GM18861 (cell line): Measurements from ENCODE around the gene NTMT2.
"Not testable (repeated sequence)": the region's sequence is repeated elsewhere in the genome, so short reads cannot be mapped to it uniquely, and the experiment has no call there.

ENCODE experiments used
- ATAC-seq: cut with Tn5 transposase; IDR thresholded peaks from one replicate; pipeline ENCODE4 v1.9.1; 2021; ENCODE audit not compliant: unreplicated experiment

Gene NTMT2

DNA sequence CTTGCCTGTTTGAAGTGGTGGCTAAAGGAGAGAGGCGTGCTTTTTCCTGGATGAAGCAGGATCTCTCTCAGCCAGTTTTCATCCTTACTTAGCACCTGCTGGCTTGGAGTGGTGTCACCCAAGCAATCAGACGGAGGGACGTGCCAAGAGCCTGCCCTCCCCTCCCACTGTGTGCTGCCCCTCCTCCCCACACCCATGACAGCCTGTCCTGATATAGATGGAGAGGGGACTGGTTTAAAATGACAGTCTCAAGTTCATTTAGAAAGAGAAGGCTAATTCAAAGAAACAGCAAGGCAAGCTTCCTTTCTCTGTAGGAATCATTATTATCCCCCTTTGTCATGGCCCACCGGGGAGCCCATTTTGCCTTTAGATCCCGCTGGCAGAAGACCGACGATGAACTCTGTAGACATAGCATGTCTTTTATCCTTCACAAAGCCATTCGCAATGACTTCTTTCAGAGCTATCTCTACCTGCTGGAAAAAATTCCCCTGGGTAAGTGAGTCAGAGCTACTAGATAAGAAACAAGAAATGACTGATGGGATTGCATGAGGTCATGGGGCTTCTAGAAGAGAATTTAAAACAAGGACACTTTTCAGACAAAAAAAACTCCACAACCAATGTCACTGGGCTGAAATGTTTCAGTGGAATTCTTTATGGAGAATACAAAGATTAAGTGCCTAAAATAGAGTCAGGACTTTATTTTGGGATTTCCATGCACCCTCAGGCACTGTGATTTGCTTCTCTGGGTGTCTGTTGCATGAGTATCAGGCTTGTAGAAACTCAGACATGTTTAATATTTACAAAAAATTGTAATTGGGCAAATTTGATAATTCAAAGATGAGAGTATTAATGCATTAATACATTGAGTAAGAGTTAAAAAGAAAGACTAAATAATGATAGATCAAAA is at the start of gene NTMT2:
NTMT2 (plus strand) TSS at position 190 of the 907 bp plus-strand sequence; CDS start at position 339, 149 bp downstream.
- no peak for ATAC-seq

DNA sequence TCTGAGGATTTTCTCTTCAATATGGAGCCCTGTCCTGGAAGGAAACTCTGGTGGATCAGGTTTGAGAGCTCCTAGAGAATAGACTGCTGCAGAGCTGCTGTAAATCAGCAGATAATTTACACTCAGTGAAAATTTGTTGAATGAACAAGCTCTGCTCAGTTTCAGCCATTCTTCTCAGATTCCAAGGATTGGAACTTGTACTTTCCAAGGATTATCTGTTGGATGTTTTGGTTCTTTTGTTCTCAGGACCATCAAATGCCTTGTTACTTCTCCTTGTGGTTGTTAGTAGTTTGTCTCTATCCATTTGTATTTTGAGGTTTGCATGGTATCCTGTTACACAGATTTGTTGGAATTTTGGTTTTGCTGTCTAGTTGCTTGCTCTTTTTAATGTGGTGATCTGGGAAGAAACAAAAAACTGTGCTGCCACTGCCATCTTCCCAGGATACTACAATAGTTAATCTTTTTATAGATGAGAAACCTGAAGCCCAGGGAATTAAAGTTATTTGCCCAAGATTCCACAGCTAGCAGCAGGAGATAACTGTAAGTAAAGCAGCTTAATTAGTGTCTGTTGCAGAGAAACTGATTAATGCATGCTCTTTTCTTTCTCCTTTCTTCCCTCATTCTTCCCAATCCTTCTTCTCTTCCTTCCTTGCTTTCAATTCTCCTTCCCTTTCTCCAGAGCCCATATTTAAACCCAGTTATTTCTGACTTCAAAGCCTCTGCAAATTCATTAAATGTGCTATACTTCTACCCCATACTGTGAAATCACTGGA is 49.6 kb upstream of the NTMT2 start:
- ATAC-seq = no peak

DNA sequence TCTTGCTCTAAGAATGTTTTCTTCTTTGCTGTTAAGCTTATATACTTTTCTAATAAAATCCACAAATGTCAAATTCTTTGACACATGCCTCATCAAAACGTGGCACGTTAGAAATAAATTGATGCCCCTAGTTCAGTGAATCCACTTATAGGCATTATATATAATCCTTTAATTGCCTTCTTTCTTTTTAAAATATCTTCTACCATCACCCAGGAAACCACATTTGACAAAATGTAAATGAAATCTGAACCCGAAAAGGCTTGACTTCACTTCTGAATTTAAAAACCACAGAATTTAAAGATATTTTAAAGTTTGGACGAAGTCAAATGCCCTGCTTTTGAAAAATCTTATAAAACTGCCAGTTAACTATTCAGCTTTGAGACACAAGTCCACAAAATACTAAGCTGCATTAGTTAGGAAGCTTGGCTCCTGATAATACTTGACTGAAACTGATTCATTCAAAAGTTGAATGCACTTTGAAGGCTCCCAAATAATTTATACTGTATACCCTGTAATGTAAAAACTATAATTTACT is 48.9 kb upstream of the NTMT2 start:
- ATAC-seq = no peak

DNA sequence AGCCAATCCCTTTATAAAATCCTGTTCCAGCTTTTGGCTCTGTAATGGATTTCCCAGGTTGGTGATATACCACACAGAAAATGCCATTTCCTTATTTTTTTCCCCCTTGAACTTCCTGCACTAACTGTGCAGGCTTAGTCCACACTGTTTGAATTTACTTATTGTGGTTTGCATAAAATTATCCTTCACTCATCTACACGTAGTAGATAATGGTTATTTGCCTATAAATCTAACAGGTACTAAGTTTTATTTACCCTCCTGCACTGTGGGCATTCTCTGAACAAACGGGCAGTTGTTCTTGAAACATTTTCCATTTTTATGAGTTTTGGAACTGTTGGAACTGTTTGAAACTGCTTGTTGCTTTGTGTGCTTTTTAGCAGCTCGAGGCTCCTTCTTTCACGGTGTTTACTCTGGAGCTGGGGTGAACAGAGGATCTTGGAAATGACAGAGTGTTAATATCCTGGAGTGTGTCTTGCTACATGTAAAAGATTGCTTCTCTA is 48.3 kb upstream of the NTMT2 start:
- ATAC-seq = no peak

DNA sequence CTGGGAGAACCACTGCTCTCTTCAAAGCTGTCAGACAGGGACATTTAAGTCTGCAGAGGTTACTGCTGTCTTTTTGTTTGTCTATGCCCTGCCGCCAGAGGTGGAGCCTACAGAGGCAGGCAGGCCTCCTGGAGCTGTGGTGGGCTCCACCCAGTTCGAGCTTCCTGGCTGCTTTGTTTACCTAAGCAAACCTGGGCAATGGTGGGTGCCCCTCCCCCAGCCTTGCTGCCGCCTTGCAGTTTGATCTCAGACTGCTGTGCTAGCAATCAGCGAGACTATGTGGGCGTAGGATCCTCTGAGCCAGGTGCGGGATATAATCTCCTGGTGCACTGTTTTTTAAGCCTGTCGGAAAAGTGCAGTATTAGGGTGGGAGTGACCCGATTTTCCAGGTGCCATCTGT is 32.6 kb upstream of the NTMT2 start:
- not testable (repeated sequence) for ATAC-seq

DNA sequence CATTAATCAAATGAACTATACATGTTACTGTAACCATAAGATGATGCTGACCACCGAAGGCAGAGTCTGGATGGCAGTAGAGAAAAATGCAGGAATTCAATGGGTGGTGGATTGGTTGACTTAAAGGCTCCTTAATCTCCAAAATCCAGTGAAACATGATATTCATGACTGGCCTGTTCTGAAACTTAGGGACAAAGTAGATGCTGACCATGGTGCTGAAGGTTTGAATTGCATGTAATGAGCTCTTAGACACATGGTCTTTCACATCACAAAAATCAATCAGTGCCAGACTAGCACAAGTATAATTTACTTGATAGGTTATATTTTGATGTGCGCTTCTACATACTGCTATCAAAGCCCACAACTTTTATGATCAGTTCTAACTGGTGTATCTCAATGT is 30.9 kb upstream of the NTMT2 start:
- no peak for ATAC-seq

DNA sequence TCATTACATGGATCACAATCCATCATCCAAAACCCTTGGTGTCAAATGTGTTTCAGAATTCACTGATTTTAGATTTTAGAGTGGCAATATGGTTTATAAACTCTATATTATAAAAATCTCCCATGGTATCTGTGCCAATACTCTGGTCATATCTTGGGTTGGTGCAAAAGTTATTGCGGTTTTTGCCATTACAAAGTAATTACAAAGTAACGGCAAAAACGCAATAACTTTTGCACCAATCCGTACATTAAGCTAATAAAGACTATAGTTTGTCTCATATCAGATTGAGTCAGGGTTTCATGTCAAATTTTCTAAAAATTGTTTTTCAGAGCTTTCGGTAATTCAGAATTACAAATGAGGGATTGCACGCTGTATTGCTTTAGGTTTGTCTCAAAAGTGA is 23.4 kb upstream of the NTMT2 start:
- ATAC-seq = no peak

DNA sequence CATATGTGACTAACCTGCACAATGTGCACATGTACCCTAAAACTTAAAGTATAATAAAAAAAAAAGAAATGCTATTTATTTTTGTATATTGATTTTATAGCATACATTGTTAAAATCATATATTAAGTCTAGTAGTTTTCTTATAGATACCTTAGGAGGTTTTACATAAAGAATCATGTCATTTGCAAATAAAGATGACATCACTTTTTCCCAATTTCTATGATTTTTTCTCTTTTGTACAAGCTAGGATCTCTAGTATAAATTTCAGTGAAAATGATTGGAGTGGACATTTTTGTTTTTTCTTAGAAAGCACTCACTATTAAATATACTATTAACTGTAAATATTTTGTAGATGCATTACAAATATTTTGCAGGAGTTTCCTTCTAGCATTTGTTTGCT is 20.5 kb upstream of the NTMT2 start:
- no peak for ATAC-seq

DNA sequence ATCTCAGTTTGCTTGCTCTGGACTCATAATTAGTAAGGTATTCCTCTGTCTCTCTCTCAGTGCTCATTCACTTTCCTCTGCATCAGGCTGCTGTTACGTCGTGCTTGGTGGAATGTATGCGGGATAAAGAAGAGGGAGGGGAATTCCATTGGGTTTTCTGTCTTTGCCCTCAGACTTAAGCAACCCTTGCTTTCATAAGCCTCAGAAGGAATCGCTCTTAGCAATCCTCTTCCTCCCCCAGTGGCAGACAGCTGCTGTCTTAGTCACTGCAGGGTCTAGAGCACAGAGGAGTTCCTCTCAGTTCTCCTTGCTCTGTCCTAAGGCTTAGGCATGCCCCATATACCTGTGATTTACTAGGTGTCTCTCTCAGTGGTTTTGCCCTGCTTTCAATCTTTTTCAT is 19.1 kb upstream of the NTMT2 start:
- ATAC-seq = peak; percentile 91

DNA sequence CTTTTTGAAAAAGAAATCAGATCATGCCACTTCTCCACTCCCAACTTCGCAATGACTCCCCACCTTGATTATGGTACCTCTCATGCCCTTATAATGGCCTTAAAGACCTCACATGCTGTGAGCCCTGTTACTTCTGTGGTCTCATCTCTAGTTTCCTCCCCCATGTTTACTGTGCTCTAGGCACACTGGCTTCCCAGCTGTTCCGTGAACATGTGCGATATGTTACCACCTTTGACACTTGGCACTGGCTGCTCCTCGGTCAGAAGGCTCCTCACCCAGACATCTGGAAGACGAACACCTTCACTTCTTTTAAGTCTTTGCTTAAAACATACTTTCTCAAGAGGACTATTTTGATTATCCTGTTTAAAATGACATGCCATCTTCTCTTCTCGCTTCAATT is 14.3 kb upstream of the NTMT2 start:
- ATAC-seq = no peak

DNA sequence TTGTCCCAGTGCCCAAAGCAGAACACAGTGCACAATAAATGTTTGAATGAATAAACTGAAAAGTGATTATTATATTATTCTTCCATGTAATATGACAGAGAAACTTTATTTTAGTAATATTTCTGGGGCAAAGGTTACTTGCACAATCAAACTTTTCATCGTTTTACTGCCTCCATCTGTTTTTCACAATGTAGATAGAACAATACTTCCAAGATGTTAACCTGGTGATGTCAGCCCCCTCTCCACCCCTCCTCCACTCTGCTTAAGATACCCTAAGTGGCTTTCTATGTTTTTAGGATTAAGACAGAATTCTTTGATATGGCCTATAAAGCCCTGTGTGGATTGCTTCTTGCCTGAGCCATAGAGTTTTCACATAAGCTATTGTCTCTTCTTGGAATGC is 13.8 kb upstream of the NTMT2 start:
- ATAC-seq = no peak

DNA sequence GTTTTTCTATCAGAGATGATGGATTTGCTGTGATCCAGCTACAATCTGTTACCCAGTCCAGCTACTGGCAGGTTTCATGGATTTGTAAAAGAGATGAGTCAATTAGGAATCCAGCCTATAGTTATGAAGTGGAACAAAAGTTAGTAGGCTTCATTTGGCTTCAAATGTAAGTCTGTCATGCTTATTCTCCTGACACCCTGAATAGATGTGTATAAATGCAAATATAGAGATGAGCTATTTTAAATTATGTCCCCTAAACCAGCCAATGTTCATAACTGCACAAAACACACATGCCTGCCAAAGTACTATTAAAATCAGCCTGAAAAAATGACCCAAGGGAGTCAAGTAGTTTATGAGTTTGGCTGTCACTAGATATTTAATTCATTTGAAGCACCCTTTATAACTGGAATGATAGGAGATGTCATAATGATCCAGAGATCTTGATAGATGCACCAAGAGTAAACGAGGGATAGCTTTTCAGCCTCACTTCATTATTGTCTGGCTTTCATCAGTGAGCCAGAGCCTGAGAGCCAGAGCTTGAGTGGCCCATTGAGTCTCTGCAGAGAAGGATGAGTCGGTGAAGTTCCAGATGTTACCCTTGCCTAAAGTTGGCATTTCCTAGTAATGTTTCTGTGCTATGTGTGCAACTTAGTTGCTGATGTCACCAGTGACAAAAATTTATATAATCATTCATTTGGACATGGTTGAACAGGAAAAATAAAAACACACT is 11.8 kb upstream of the NTMT2 start:
- no peak for ATAC-seq

DNA sequence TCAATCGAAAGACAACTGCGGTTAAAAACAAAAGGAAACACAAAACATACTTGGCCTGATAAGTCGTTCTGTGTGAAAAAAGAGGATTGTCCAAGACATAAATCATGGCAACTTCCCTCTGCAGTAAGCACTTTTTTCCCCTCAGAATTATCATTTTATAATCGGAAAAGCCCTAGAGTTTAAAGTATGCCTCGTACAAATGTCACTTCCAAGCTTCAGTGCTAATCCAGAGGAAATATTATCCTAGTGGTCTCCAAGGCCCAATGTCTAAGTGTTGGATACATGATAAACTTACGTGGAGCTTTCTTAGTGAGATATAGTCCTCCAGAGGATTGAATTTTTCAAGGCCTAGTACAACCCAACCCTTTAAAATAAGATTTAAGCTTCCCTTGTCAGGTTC is 11.2 kb upstream of the NTMT2 start:
- ATAC-seq = no peak

DNA sequence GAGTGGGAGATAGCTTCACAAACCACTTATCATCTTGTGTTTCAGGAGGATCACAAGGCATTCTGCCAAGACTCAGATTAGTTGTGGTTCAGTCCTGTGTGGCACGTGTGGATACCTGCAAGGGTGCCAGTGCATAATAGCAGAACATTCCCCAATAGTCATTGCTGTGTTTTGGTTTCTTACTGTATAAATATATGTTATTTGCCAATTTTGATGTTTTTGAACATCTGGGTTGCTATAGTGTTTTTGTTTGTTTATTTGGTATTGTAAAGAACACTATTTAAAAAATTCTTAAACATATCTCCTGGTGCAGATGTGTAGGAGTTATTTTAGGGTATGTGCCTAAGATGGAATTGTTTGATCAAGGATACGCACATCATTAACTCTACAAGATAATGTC is 5.4 kb upstream of the NTMT2 start:
- ATAC-seq = no peak

DNA sequence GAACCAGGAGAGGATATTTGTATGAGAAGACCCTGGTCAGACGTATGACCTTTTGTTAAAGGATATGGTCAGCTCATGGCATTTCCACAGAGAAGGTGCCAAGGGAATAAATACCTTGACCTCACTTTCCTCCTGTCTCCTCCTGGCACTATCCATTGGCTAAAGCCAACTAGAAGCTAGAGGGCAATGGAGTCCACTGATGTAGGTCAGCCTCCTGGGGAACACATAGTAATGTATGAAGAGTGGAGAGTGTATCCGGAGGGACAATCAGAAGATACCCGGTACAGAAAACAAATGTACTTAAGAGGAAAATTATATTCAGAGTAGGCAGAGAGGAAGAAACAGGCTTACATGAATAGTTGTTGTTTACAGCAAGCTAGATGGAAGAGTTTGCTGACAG is 698 bp upstream of the NTMT2 start:
- no peak for ATAC-seq

DNA sequence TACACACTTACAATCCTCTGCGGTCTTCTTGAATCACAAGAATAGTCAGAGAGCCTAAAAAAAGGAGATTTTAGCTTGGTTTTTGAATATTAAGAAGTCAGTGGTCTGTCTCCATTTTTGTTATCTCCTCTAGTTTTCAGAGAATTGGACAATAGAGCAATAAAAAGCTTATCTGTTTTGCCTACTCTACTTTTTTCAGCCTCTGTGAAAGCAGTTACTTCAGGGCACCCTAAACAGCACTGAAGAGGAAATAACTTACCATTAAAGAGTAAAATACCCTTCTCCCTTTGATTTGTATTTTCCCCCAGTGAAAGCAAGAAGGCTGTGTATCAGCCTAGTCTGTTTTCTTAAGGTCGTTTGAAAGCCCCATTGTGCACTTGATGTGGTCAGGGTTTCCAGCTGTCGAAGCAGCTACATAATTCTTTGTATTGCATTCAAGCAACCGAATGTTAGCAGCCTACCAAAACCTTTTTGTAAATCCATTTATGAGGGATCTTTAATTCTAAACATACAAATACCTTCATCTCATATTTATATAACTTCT is 1.0 kb downstream of the NTMT2 start:
- ATAC-seq = no peak

DNA sequence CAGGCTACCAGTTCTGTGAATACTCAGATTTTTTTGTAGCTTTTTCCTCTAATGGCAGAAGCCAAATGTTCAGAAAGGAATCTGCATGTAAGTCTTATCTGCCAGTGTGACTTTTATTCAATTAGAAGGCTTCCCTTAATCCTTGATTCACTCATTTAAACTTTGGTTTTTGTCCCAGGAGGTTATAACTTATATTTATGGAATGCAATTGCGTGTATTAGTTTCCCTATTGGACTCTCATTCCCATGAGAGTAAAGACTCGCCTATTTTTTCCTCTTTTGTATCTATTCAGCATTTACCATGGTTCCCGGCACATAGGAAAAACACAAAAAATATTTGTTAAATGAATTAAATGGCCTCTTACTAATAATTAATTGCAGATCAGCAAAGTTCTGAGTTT is 3.5 kb downstream of the NTMT2 start:
- ATAC-seq = no peak

DNA sequence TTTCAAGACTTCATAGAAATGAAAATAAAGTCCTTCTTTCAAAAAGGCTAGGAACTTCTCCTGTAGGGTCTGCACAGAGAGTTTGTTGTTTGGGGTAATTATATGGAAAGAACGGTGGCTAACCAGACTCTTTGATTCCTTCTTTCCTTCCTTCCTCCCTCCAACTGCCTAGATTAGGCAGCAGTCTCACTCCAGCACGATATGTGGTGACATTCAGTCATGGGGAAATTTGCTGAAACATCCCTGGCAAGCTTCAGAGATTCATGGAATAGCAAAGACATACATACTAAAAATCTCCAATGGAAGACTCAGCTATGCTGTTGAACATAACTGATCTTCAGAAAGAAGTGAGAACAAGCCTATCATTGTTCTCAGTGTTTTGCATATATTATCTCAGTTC is 4.3 kb downstream of the NTMT2 start:
- ATAC-seq = no peak

DNA sequence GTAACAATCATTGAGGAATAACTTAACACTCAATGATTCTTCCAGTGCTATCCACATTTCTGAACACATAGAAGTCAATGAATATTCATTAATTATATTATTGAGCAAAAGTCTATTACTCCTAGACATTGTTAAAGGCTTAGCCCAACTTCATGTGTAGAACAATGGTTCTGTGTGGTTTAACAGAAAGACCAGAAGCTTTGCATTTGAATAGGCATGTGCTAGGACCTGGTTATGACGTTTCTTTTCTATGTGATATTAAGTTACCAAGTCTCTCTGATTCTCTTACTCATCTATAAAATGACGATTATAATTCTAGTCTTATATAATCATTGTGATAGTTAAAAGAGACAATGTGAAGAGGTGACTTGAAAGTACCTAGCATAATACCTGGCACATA is 5.2 kb downstream of the NTMT2 start:
- no peak for ATAC-seq

DNA sequence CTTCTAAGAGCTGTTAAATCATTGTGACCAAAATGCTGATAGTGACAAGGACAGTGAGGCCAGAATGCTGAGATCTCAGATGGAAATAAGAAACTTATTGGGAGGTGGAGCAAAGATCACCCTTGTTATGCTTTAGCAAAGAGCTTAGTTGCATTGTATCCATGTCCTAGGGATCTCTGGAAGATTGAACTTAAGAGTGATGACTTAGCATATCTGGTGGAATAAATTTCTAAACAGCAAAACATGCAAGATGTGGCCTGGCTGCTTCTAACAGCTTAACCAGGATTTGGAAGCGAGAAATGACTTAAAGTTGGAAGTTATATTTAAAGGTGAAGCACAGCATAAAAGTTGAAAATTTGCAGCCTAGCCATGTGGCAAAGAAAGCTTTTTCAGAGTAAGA is 7.7 kb downstream of the NTMT2 start:
- no peak for ATAC-seq

DNA sequence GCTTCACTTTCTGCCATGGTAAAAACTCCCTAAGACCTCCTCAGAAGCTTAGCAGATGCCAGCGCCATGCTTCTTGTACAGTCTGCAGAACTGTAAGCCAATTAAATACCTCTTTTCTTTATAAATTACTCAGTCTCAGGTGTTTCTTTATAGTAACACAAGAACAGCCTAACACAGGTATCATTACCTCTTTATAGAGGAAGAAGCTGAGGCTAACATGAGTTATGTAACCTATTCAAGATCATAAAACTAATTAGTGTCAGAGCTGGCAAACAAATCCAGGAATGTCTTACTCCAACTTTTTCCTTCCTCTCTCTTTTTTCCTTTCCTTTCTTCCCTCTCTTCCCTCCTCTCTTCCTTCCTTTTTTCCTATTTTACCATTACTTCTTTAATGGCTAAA is 9.3 kb downstream of the NTMT2 start:
- no peak for ATAC-seq
